Lung (tissue), 12 donors: Measurements from ENCODE around the gene FOXC1. TPM values are rescaled to one million over a fixed set of nuclear protein-coding genes. Genes with fewer than 3 reads are reported as not detected.

ENCODE experiments used
- ATAC-seq: fragments of 200-7000 bp; cut with Tn5 transposase; one replicate; pipeline ENCODE4 v1.9.1; 2020; ENCODE audit warnings: moderate number of reproducible peaks; ENCODE audit not compliant: insufficient read depth, low FRiP score
- DNase-seq, 3 donors: peaks; one replicate each; pipeline ENCODE4 v3.0.0-alpha.2; 2013 to 2017
- H3K27ac ChIP-seq, 2 donors: one replicate each; pipeline ENCODE4 v1.5.1; 2013; ENCODE audit warnings: mild to moderate bottlenecking in 2 of 2, moderate library complexity in 2 of 2, control low read depth in 1 of 2, inconsistent platforms in 1 of 2, low read depth in 1 of 2, low read length in 1 of 2
- H3K27me3 ChIP-seq, 3 donors: one replicate each; pipeline ENCODE4 v1.5.1; 2013; ENCODE audit warnings: low read length in 2 of 3; ENCODE audit not compliant: control insufficient read depth in 3 of 3, insufficient read depth in 3 of 3
- H3K36me3 ChIP-seq, 4 donors: one replicate each; pipeline ENCODE4 v1.5.1; 2013; ENCODE audit warnings: low read length in 4 of 4, mild to moderate bottlenecking in 1 of 4, moderate library complexity in 1 of 4; ENCODE audit not compliant: control insufficient read depth in 4 of 4, insufficient read depth in 4 of 4
- H3K4me1 ChIP-seq, 5 donors: one replicate each; pipeline ENCODE4 v1.5.1; 2013; ENCODE audit warnings: low read length in 5 of 5, mild to moderate bottlenecking in 2 of 5, moderate library complexity in 1 of 5; ENCODE audit not compliant: control insufficient read depth in 5 of 5, insufficient read depth in 5 of 5
- H3K4me3 ChIP-seq: one replicate; pipeline ENCODE4 v1.5.1; 2013; ENCODE audit warnings: mild to moderate bottlenecking, control low read depth, moderate library complexity
- H3K9ac ChIP-seq, 2 donors: one replicate each; pipeline ENCODE4 v1.5.1; 2013; ENCODE audit warnings: low read length in 2 of 2, control low read depth in 1 of 2; ENCODE audit not compliant: insufficient read depth in 1 of 2
- H3K9me3 ChIP-seq, 4 donors: one replicate each; pipeline ENCODE4 v1.5.1; 2013; ENCODE audit warnings: low read length in 3 of 4, mild to moderate bottlenecking in 1 of 4, moderate library complexity in 1 of 4; ENCODE audit not compliant: control insufficient read depth in 4 of 4, insufficient read depth in 3 of 4
- CTCF ChIP-seq: IDR thresholded peaks from 2 replicates; pipeline ENCODE4 v1.5.1; 2012; ENCODE audit warnings: mild to moderate bottlenecking; ENCODE audit errors: control extremely low read depth, extremely low read depth
- WGBS, 2 donors: extraction: QIAGEN DNeasy Blood & Tissue Kit; methylation state at CpG; one replicate each; pipeline ENCODE4 v1.1.7; 2013; 5-methylcytosine and 5-hydroxymethylcytosine counted together
- polyA plus RNA-seq, 2 donors: library from polyadenylated mRNA; stranded (reverse); fragments of 200-250 nt; gene quantifications; one replicate each; pipeline ENCODE4 v1.2.1, GENCODE V29; 2013
- total RNA-seq, 2 donors: library from RNA; depleted of rRNA in 1 of 2; stranded (reverse); fragments of >200 nt in 1 of 2; gene quantifications; one replicate each; pipeline ENCODE4 v1.2.1, GENCODE V29; 2014 to 2021
- donor health status: control.
- donor health status: control.
- donor health status: Bipolar disorder and iron deficiency.
- donor health status: healthy.
- donor health status: DM: yes; HTN: yes; CAD: no.

FOXC1 gene
- total and polyA plus RNA-seq, 4 donors, result 1.4 to 6.2 (median 2.5) TPM

GRCh38 chr6:1640476-1640875 lies 30.8 kb downstream of the FOXC1 start:
- WGBS, 2 donors, result 92 to 94% methylated on average over 8 of the region's 8 CpGs
- Histone ChIP-seq H3K9me3 (peaks cover 0 to 4% (median 0%) of the 10 kb centered on the region in 4 donors), H3K36me3 (no peaks in the 10 kb centered on the region), H3K27ac (no peak overlapping the region), H3K27me3 (no peaks in the 10 kb centered on the region), H3K4me1 (peaks cover 0 to 6% (median 0%) of the 10 kb centered on the region in 5 donors), H3K4me3 (no peak overlapping the region), H3K9ac (no peak overlapping the region)
- DNase-seq (no peak), ATAC-seq (no peak)
- TF ChIP-seq CTCF, result no peak

- H3K9me3 ChIP-seq, result peaks cover 0 to 4% (median 0%) of the 10 kb centered on the region in 4 donors
- TF ChIP-seq CTCF, result no peak
- peaks cover 0 to 5% (median 0%) of the 10 kb centered on the region in 5 donors for H3K4me1 ChIP-seq
- WGBS, 2 donors, result 74 to 90% methylated on average over 12 of the region's 12 CpGs
- H3K4me3 ChIP-seq, result no peak overlapping the region
- no peak overlapping the region for H3K9ac ChIP-seq
- ATAC-seq (peak; percentile 69), DNase-seq (peak in 1 of 3 donors; percentile 34)
- H3K36me3 ChIP-seq, result no peaks in the 10 kb centered on the region
- H3K27ac ChIP-seq, result no peak overlapping the region
- no peaks in the 10 kb centered on the region for H3K27me3 ChIP-seq
Measured at GRCh38 chr6:1641343-1641885, 31.7 kb downstream of the FOXC1 start.

GRCh38 chr6:1643111-1643510 lies 33.4 kb downstream of the FOXC1 start:
- Histone ChIP-seq H3K4me1 (peaks cover 0 to 5% (median 0%) of the 10 kb centered on the region in 5 donors), H3K27ac (no peak overlapping the region), H3K36me3 (no peaks in the 10 kb centered on the region), H3K4me3 (no peak overlapping the region), H3K9ac (no peak overlapping the region), H3K9me3 (peaks cover 0 to 4% (median 0%) of the 10 kb centered on the region in 4 donors), H3K27me3 (no peaks in the 10 kb centered on the region)
- DNase-seq (peak in 1 of 3 donors; percentile 4), ATAC-seq (no peak)
- no peak for TF ChIP-seq CTCF
- WGBS, 2 donors, result 55 to 59% methylated on average over 7 of the region's 7 CpGs
